Endometrial microvascular endothelial cells (primary cell): Measurements from ENCODE around the gene DLX6. TPM values are rescaled to one million over a fixed set of nuclear protein-coding genes. Genes with fewer than 3 reads are reported as not detected.

Experiments used
- total RNA-seq: library from RNA; depleted of rRNA; stranded (reverse); fragments of >200 nt; gene quantifications from one replicate; pipeline ENCODE4 v1.2.3, GENCODE V29; 2015; ENCODE audit errors: inconsistent ontology term

Gene DLX6
- total RNA-seq, 1 donor from 2014 or later = not detected

Other genes starting within 250 kb of the DLX6 start
- gene DLX5, start 19.3 kb downstream of the DLX6 start, total RNA-seq = not detected
- 7.4 TPM for gene SDHAF3, start 112.1 kb downstream of the DLX6 start, total RNA-seq